ENCODE measurements around the gene GBA2.

Gene GBA2

GRCh38 chr9:35690614-35691333, 58.3 kb downstream of the GBA2 start:
- no peak for TF ChIP-seq ZNF274 (IDR thresholded peaks at IDR 0.05; ENCODE audit: low read depth, low read length)
- peak overlapping the region; percentile 74 for H3K4me3 ChIP-seq (ENCODE audit: low read length)

DNA sequence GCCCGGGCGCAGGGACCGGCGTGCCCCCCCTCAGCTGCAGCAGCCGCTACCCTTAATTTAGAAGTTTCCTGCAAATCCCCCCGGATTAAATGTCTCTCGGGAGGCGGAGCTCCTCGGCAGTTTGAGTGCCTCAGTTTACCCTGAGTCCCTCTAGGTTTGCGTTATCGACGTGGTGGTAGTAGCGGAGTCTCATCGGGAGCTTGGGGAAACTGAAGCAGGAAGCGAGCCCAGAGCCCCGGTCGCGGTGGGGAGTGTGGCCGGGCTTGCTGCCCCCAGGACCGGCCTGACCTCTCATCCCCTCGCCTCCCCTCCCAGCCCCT, 58.8 kb downstream of the GBA2 start:
- TF ChIP-seq ZNF274 (IDR thresholded peaks at IDR 0.05; ENCODE audit: low read depth, low read length): no peak
- H3K4me3 ChIP-seq (ENCODE audit: low read length): peak overlapping the region; percentile 74

DNA sequence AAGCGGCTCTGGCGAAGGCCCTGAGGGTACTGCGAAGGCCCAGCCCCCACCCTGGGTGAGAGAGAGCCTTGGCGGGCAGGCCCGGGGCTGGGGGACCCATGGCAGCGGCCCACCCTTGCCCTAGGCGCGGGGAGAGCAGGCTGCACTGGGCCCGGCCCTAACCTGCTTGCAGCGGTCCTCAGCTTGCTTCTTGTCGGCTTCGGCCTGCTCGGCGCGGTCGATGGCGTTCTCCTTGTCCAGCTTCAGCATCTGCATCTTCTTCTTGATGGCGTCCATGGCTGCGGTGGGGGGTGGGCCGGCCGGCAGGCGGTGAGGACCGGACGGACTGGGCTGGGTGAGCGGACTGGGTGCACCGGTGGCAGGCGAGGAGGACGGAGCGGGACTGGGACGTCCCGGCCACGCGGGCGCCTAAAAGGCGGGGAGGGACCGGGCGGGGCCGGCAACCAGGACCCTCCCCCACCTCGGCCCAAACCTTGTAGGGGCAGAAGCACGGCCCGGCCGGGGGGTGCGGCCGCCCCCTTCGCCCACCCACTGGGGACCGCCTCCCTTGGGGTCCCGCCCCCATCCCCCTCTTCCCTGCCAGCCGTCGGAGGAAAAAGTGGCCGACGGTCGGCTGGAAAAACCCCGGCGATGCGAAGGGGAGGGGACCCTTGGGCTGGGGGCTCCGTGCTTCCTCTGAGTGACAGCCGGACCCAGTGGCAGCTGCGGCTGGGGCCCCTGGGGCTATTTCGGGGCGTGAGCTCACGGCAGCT, 59.3 kb downstream of the GBA2 start, which contains the start of gene TPM2:
Gene TPM2, minus strand, starts transcription at position 384 of the 752 bp plus-strand sequence. Its CDS starts 108 bp downstream, at position 276.
- H3K4me3 ChIP-seq (ENCODE audit: low read length): peak within 1 kb of the TSS; percentile 74
- no peak for TF ChIP-seq ZNF274 (IDR thresholded peaks at IDR 0.05; ENCODE audit: low read depth, low read length)

GRCh38 chr9:35688558-35689541, 60.2 kb downstream of the GBA2 start:
- H3K4me3 ChIP-seq (ENCODE audit: low read length): no peak overlapping the region
- TF ChIP-seq ZNF274 (IDR thresholded peaks at IDR 0.05; ENCODE audit: low read depth, low read length): no peak

GRCh38 chr9:35687972-35688557, 61.0 kb downstream of the GBA2 start:
- H3K4me3 ChIP-seq (ENCODE audit: low read length): no peak overlapping the region
- no peak for TF ChIP-seq ZNF274 (IDR thresholded peaks at IDR 0.05; ENCODE audit: low read depth, low read length)

GRCh38 chr9:35687306-35687705, 61.7 kb downstream of the GBA2 start:
- no peak overlapping the region for H3K4me3 ChIP-seq (ENCODE audit: low read length)
- TF ChIP-seq ZNF274 (IDR thresholded peaks at IDR 0.05; ENCODE audit: low read depth, low read length): no peak

Data from GM08714 (cell line).